HEK293 (cell line): ENCODE measurements around the gene PIP5KL1.

ENCODE experiments used
- CTCF ChIA-PET: fragments of 350-600 bp; formaldehyde crosslinking; extraction: SDS; loops from one replicate; lab custom pipeline; 2021; ENCODE audit warnings: antibody characterized with exemption; lab: Yijun Ruan, JAX
- POLR2A ChIA-PET: fragments of 300-600 bp; formaldehyde crosslinking; extraction: SDS; loops from one replicate; lab custom pipeline; 2020; ENCODE audit warnings: antibody characterized with exemption, inconsistent platforms; lab: Yijun Ruan, JAX
- H3K27ac ChIP-seq: fragments of 200-500 bp; sonication (Bioruptor generic); 2 replicates; pipeline ENCODE4 v1.5.1; 2014; ENCODE audit warnings: low read depth, low read length, control low read depth, inconsistent platforms; ENCODE audit errors: extremely low read depth
- H3K36me3 ChIP-seq, 2 experiments: fragments of 200-500 bp in 1 of 2; sonication (Bioruptor generic) in 1 of 2; 1 replicate in 1 of 2; 2 replicates in 1 of 2; pipeline ENCODE4 v1.5.1; 2014 to 2017; ENCODE audit warnings: inconsistent platforms in 2 of 2, low read length in 2 of 2; ENCODE audit not compliant: control insufficient read depth in 2 of 2, insufficient read depth in 1 of 2
- H3K4me1 ChIP-seq: fragments of 200-500 bp; sonication (Bioruptor generic); 2 replicates; pipeline ENCODE4 v1.5.1; 2014; ENCODE audit warnings: mild to moderate bottlenecking, low read length, inconsistent platforms; ENCODE audit not compliant: control insufficient read depth, insufficient read depth
- H3K4me3 ChIP-seq: 2 replicates; pipeline ENCODE4 v1.5.1; 2011; ENCODE audit warnings: low read depth, mild to moderate bottlenecking, control low read depth, low read length, moderate library complexity
- H3K9me3 ChIP-seq: fragments of 200-500 bp; sonication (Bioruptor generic); 2 replicates; pipeline ENCODE4 v1.5.1; 2014; ENCODE audit warnings: low read depth, low read length, inconsistent platforms; ENCODE audit not compliant: control insufficient read depth, insufficient read depth
- BCL11A ChIP-seq: fragments of 450-650 bp; formaldehyde crosslinking; IDR thresholded peaks from 2 replicates; pipeline ENCODE4 v1.5.1; 2016; ENCODE audit warnings: low read depth, missing biosample characterization, missing genetic modification characterization
- GLI4 ChIP-seq: fragments of 450-650 bp; formaldehyde crosslinking; IDR thresholded peaks from 2 replicates; pipeline ENCODE4 v1.5.1; 2016; ENCODE audit warnings: missing biosample characterization, missing genetic modification characterization
- GLIS1 ChIP-seq: fragments of 450-650 bp; formaldehyde crosslinking; IDR thresholded peaks from 2 replicates; pipeline ENCODE4 v1.5.1; 2016; ENCODE audit warnings: missing biosample characterization, missing genetic modification characterization
- GLIS2 ChIP-seq: fragments of 450-650 bp; formaldehyde crosslinking; IDR thresholded peaks from 2 replicates; pipeline ENCODE4 v1.5.1; 2016; ENCODE audit warnings: missing biosample characterization, missing genetic modification characterization
- HOXA7 ChIP-seq: sonication (generic); formaldehyde crosslinking; IDR thresholded peaks from 2 replicates; pipeline ENCODE4 v1.8.1; 2022; ENCODE audit warnings: missing genetic modification reagents, borderline replicate concordance
- HOXD13 ChIP-seq: sonication (generic); formaldehyde crosslinking; IDR thresholded peaks from 2 replicates; pipeline ENCODE4 v1.8.0; 2022; ENCODE audit warnings: missing genetic modification reagents, borderline replicate concordance
- PATZ1 ChIP-seq: fragments of 450-650 bp; formaldehyde crosslinking; IDR thresholded peaks from 2 replicates; pipeline ENCODE4 v1.5.1; 2016; ENCODE audit warnings: missing biosample characterization, missing genetic modification characterization
- SCRT2 ChIP-seq: fragments of 450-650 bp; formaldehyde crosslinking; IDR thresholded peaks from 2 replicates; pipeline ENCODE4 v1.5.1; 2016; ENCODE audit warnings: missing biosample characterization, missing genetic modification characterization
- WT1 ChIP-seq: fragments of 450-650 bp; formaldehyde crosslinking; IDR thresholded peaks from 2 replicates; pipeline ENCODE4 v1.5.1; 2016; ENCODE audit warnings: missing biosample characterization, missing genetic modification characterization
- ZFHX2 ChIP-seq: fragments of 450-650 bp; formaldehyde crosslinking; conservative IDR thresholded peaks from 2 replicates; pipeline ENCODE4 v1.5.1; 2016; ENCODE audit warnings: missing biosample characterization, missing genetic modification characterization
- ZNF112 ChIP-seq: fragments of 450-650 bp; formaldehyde crosslinking; IDR thresholded peaks from 2 replicates; pipeline ENCODE4 v1.5.0; 2017; ENCODE audit warnings: missing biosample characterization, missing genetic modification characterization
- ZNF121 ChIP-seq: fragments of 450-650 bp; formaldehyde crosslinking; IDR thresholded peaks from 2 replicates; pipeline ENCODE4 v1.5.1; 2016; ENCODE audit warnings: missing biosample characterization, missing genetic modification characterization
- ZNF133 ChIP-seq: fragments of 450-650 bp; formaldehyde crosslinking; IDR thresholded peaks from 2 replicates; pipeline ENCODE4 v1.5.1; 2016; ENCODE audit warnings: missing biosample characterization, missing genetic modification characterization
- ZNF214 ChIP-seq: fragments of 450-650 bp; formaldehyde crosslinking; IDR thresholded peaks from 2 replicates; pipeline ENCODE4 v1.5.1; 2017; ENCODE audit warnings: missing biosample characterization, mild to moderate bottlenecking, missing genetic modification characterization, borderline replicate concordance
- ZNF311 ChIP-seq: fragments of 450-650 bp; formaldehyde crosslinking; IDR thresholded peaks from 2 replicates; pipeline ENCODE4 v1.5.1; 2017; ENCODE audit warnings: missing biosample characterization, missing genetic modification characterization, borderline replicate concordance
- ZNF341 ChIP-seq: fragments of 450-650 bp; formaldehyde crosslinking; IDR thresholded peaks from 2 replicates; pipeline ENCODE4; 2016; ENCODE audit warnings: low read depth, missing biosample characterization, missing genetic modification characterization
- ZNF354C ChIP-seq: fragments of 450-650 bp; formaldehyde crosslinking; IDR thresholded peaks from 2 replicates; pipeline ENCODE4 v1.5.1; 2016; ENCODE audit warnings: missing biosample characterization, missing genetic modification characterization, low read depth, borderline replicate concordance
- ZNF37A ChIP-seq: fragments of 450-650 bp; IDR thresholded peaks from 2 replicates; pipeline ENCODE4 v1.5.1; 2018; ENCODE audit warnings: missing biosample characterization, missing genetic modification characterization
- ZNF394 ChIP-seq: fragments of 450-650 bp; formaldehyde crosslinking; IDR thresholded peaks from 2 replicates; pipeline ENCODE4 v1.5.1; 2016; ENCODE audit warnings: missing biosample characterization, missing genetic modification characterization, mild to moderate bottlenecking, moderate library complexity, borderline replicate concordance
- ZNF449 ChIP-seq: fragments of 450-650 bp; formaldehyde crosslinking; IDR thresholded peaks from 2 replicates; pipeline ENCODE4 v1.5.1; 2017; ENCODE audit warnings: missing biosample characterization, mild to moderate bottlenecking, missing genetic modification characterization, moderate library complexity
- ZNF473 ChIP-seq: fragments of 450-650 bp; formaldehyde crosslinking; IDR thresholded peaks from 2 replicates; pipeline ENCODE4 v1.5.1; 2017; ENCODE audit warnings: missing biosample characterization, missing genetic modification characterization
- ZNF529 ChIP-seq: fragments of 450-650 bp; formaldehyde crosslinking; IDR thresholded peaks from 2 replicates; pipeline ENCODE4 v1.5.1; 2017; ENCODE audit warnings: missing genetic modification characterization, missing biosample characterization; ENCODE audit not compliant: insufficient replicate concordance
- ZNF560 ChIP-seq: fragments of 450-650 bp; formaldehyde crosslinking; IDR thresholded peaks from 2 replicates; pipeline ENCODE4 v1.5.1; 2017; ENCODE audit warnings: missing biosample characterization, missing genetic modification characterization, borderline replicate concordance
- ZNF654 ChIP-seq: fragments of 450-650 bp; formaldehyde crosslinking; IDR thresholded peaks from 2 replicates; pipeline ENCODE4 v1.5.1; 2016; ENCODE audit warnings: low read depth, missing biosample characterization, missing genetic modification characterization
- ZNF658 ChIP-seq: fragments of 450-650 bp; formaldehyde crosslinking; IDR thresholded peaks from 2 replicates; pipeline ENCODE4; 2016; ENCODE audit warnings: missing biosample characterization, missing genetic modification characterization
- ZNF768 ChIP-seq: fragments of 450-650 bp; formaldehyde crosslinking; IDR thresholded peaks from 2 replicates; pipeline ENCODE4 v1.5.1; 2018; ENCODE audit warnings: missing biosample characterization, mild to moderate bottlenecking, missing genetic modification characterization
- ZSCAN5A ChIP-seq: fragments of 450-650 bp; formaldehyde crosslinking; IDR thresholded peaks from 2 replicates; pipeline ENCODE4 v1.5.1; 2016; ENCODE audit warnings: missing biosample characterization, missing genetic modification characterization

The PIP5KL1 gene

GRCh38 chr9:127979015-127979332 lies 48.4 kb upstream of the PIP5KL1 start:
- peaks cover 6% of the 10 kb centered on the region; the same call in 1 of the 2 replicates for H3K4me1 ChIP-seq
- H3K4me3 ChIP-seq: peak overlapping the region; percentile 66
- POLR2A ChIA-PET: interaction anchor here (0.7 to 2.8 kb wide), 5 partner anchors 8 to 36 kb away, joined by 3 to 19 read pairs (median 7); no protein-coding TSS in a partner anchor
- H3K9me3 ChIP-seq: no peaks in the 10 kb centered on the region
- no peak for TF ChIP-seq ZNF529 (tag by site-specific recombination)
- TF ChIP-seq ZNF473: no peak
- no peak for TF ChIP-seq ZNF112 (tag by site-specific recombination)
- TF ChIP-seq SCRT2 (tag by site-specific recombination): peak; percentile 36
- TF ChIP-seq ZSCAN5A (tag by site-specific recombination): no peak
- no peak for TF ChIP-seq ZNF449 (tag by site-specific recombination)
- TF ChIP-seq ZNF658 (tag by site-specific recombination): no peak
- TF ChIP-seq ZNF394 (tag by site-specific recombination): peak; percentile 66; the same call in 1 of the 2 replicates
- no peak for TF ChIP-seq HOXD13 (CRISPR knock-in tag)
- TF ChIP-seq ZNF121 (tag by site-specific recombination): 0 out of 2 replicates have a peak, but pooled peaks have one; percentile 11
- TF ChIP-seq ZNF311 (tag by site-specific recombination): no peak
- TF ChIP-seq ZNF654 (tag by site-specific recombination): no peak
- no peak for TF ChIP-seq GLI4 (tag by site-specific recombination)
- no peak for TF ChIP-seq ZNF354C (tag by site-specific recombination)
- no peak for TF ChIP-seq ZNF560 (tag by site-specific recombination)
- peaks cover 0 to 3% of the 10 kb centered on the region in 2 experiments; a peak in 1 of 3 replicates for H3K36me3 ChIP-seq
- H3K27ac ChIP-seq: peak overlapping the region; percentile 81; the same call in 1 of the 2 replicates
- CTCF ChIA-PET: interaction anchor here (0.6 to 10.0 kb wide), 8 partner anchors 9 to 146 kb away, joined by 3 to 94 read pairs (median 7); no protein-coding TSS in a partner anchor

- ChIA-PET CTCF (interaction anchor here (0.7 to 10.0 kb wide), 6 partner anchors 23 to 139 kb away, joined by 3 to 94 read pairs (median 10); no protein-coding TSS in a partner anchor), POLR2A (interaction anchor here (1.4 kb wide), 2 partner anchors 23 to 89 kb away, joined by 4 to 5 read pairs; partner anchors contain the start of genes NAIF1 and SLC25A25)
- Histone ChIP-seq H3K27ac (no peak overlapping the region), H3K36me3 (peaks cover 0 to 3% of the 10 kb centered on the region in 2 experiments; a peak in 1 of 3 replicates), H3K9me3 (no peaks in the 10 kb centered on the region), H3K4me1 (peaks cover 6% of the 10 kb centered on the region; the same call in 1 of the 2 replicates), H3K4me3 (no peak overlapping the region)
- TF ChIP-seq ZNF214 (tag by site-specific recombination): no peak
- TF ChIP-seq GLIS1: peak; percentile 74; the same call in 1 of the 2 replicates
- TF ChIP-seq ZNF37A (tag by site-specific recombination): no peak
- TF ChIP-seq HOXA7: no peak
- 0 out of 2 replicates have a peak, but pooled peaks have one; percentile 47 for TF ChIP-seq ZNF768 (tag by site-specific recombination)
- TF ChIP-seq PATZ1 (tag by site-specific recombination): 0 out of 2 replicates have a peak, but pooled peaks have one; percentile 33
- TF ChIP-seq GLIS2 (tag by site-specific recombination): 0 out of 2 replicates have a peak, but pooled peaks have one; percentile 28
- TF ChIP-seq ZNF341 (tag by site-specific recombination): peak; percentile 67
- no peak for TF ChIP-seq ZNF121 (tag by site-specific recombination)
- no peak for TF ChIP-seq ZNF133 (tag by site-specific recombination)
- TF ChIP-seq ZFHX2 (tag by site-specific recombination): peak; percentile 67
- TF ChIP-seq BCL11A (tag by site-specific recombination): no peak
- TF ChIP-seq WT1 (tag by site-specific recombination): no peak
Observed at GRCh38 chr9:127977884-127978647, 47.5 kb upstream of the PIP5KL1 start.
